ENCODE data around the gene MUTYH. TPM values are rescaled to one million over a fixed set of nuclear protein-coding genes. Genes with fewer than 3 reads are reported as not detected.
"Not testable (repeated sequence)": the region's sequence is repeated elsewhere in the genome, so short reads cannot be mapped to it uniquely, and the experiment has no call there.

MUTYH gene
- total RNA-seq, 4 donors from 2014 or later, result 28.7 to 78.2 (median 49.0) TPM

GRCh38 chr1:45299981-45300668, 40.1 kb downstream of the MUTYH start:
- Histone ChIP-seq H3K4me3 (no peak overlapping the region), H3K27ac (no peak overlapping the region), H3K36me3 (no peaks in the 10 kb centered on the region), H3K27me3 (no peaks in the 10 kb centered on the region), H3K4me1 (peaks cover 8 to 16% (median 10%) of the 10 kb centered on the region in 4 donors), H3K9me3 (no peaks in the 10 kb centered on the region)
- TF ChIP-seq POLR2AphosphoS5 (IDR thresholded peaks at IDR 0.05) (no peak), CTCF (IDR thresholded peaks at IDR 0.05) (peak; percentile 69 to 77 (median 73))
- intact Hi-C loops (cut with DNase I; ENCODE audit: low total_unique reads), result loop anchor here (1.0 to 5.0 kb wide), 2 partner anchors 286 to 523 kb away; partner anchors contain the start of gene RPS8
- DNase-seq, result peak; percentile 31
- 7% methylated on average over 3 to 4 of the region's 4 CpGs for WGBS, 2 donors (ENCODE audit: low coverage in 1 of 2)
- in situ Hi-C loops (cut with MboI; ENCODE audit: low pct_ligation_motif_present in 1 of 4, low pct_unique_long_range_greater_than_20kb in 1 of 4, low sequenced_read_pairs in 3 of 4), result loop anchor here (5.0 to 25.0 kb wide), 5 partner anchors 278 to 513 kb away; partner anchors contain the start of genes BEST4 (in 2 of the 4), RPS8 (in 2 of the 4), HECTD3 (in 1 of the 4) and PTCH2 (in 1 of the 4)

GRCh38 chr1:45299296-45299695, 40.9 kb downstream of the MUTYH start:
- TF ChIP-seq POLR2A (IDR thresholded peaks at IDR 0.05) (no peak), CTCF (IDR thresholded peaks at IDR 0.05) (no peak)
- 33% methylated on average over 1 of the region's 1 CpG; no CpG with 5 or more reads in 1 of the 2 donors for WGBS, 2 donors (ENCODE audit: low coverage in 1 of 2)
- intact Hi-C loops (cut with DNase I; ENCODE audit: low total_unique reads) (no loop called here), in situ Hi-C loops (cut with MboI; ENCODE audit: low pct_ligation_motif_present in 1 of 4, low pct_unique_long_range_greater_than_20kb in 1 of 4, low sequenced_read_pairs in 3 of 4) (loop anchor here in 2 of 4 donors (5.0 kb wide), 1 partner anchor 277 kb away; no protein-coding TSS in a partner anchor)
- no peak for DNase-seq
- H3K9me3 ChIP-seq, result no peaks in the 10 kb centered on the region
- H3K4me3 ChIP-seq, result no peak overlapping the region
- no peak overlapping the region for H3K27ac ChIP-seq
- H3K36me3 ChIP-seq, result no peaks in the 10 kb centered on the region
- H3K4me1 ChIP-seq, result peaks cover under 1 to 8% (median 2%) of the 10 kb centered on the region in 4 donors
- no peaks in the 10 kb centered on the region for H3K27me3 ChIP-seq

- TF ChIP-seq POLR2AphosphoS5 (IDR thresholded peaks at IDR 0.05), result no peak
- no peak for TF ChIP-seq EP300 (IDR thresholded peaks at IDR 0.05; ENCODE audit: low read depth)
- no peak for TF ChIP-seq POLR2A (IDR thresholded peaks at IDR 0.05)
- TF ChIP-seq CTCF (IDR thresholded peaks at IDR 0.05), result no peak
- 78 to 89% methylated on average over 1 to 8 of the region's 8 CpGs for WGBS, 2 donors (ENCODE audit: low coverage in 1 of 2)
- no peak for DNase-seq
Observed at GRCh38 chr1:45297666-45298356, 42.4 kb downstream of the MUTYH start.

GRCh38 chr1:45291716-45292115, 48.5 kb downstream of the MUTYH start:
- H3K4me1 ChIP-seq, result no peaks in the 10 kb centered on the region
- DNase-seq, result no peak
- no peaks in the 10 kb centered on the region for H3K36me3 ChIP-seq
- no peaks in the 10 kb centered on the region for H3K27me3 ChIP-seq
- H3K4me3 ChIP-seq, result no peak overlapping the region
- 60% methylated on average over 2 of the region's 2 CpGs; no CpG with 5 or more reads in 1 of the 2 donors for WGBS, 2 donors (ENCODE audit: low coverage in 1 of 2)
- H3K27ac ChIP-seq, result no peak overlapping the region
- in situ Hi-C loops (cut with MboI; ENCODE audit: low pct_ligation_motif_present in 1 of 4, low pct_unique_long_range_greater_than_20kb in 1 of 4, low sequenced_read_pairs in 3 of 4), result no loop called here
- H3K9me3 ChIP-seq, result no peaks in the 10 kb centered on the region
- intact Hi-C loops (cut with DNase I; ENCODE audit: low total_unique reads), result no loop called here
- TF ChIP-seq POLR2A (IDR thresholded peaks at IDR 0.05), result no peak
- no peak for TF ChIP-seq CTCF (IDR thresholded peaks at IDR 0.05)
- no peak for TF ChIP-seq POLR2AphosphoS5 (IDR thresholded peaks at IDR 0.05)
- no peak for TF ChIP-seq EP300 (IDR thresholded peaks at IDR 0.05; ENCODE audit: low read depth)

More at GRCh38 chr1:45297666-45298356, 42.4 kb downstream of the MUTYH start:
- Histone ChIP-seq H3K27me3 (no peaks in the 10 kb centered on the region), H3K4me3 (no peak overlapping the region), H3K4me1 (peaks cover 0 to 2% (median 0%) of the 10 kb centered on the region in 4 donors), H3K27ac (no peak overlapping the region), H3K9me3 (no peaks in the 10 kb centered on the region), H3K36me3 (no peaks in the 10 kb centered on the region)
- in situ Hi-C loops (cut with MboI; ENCODE audit: low pct_ligation_motif_present in 1 of 4, low pct_unique_long_range_greater_than_20kb in 1 of 4, low sequenced_read_pairs in 3 of 4) (loop anchor here in 2 of 4 donors (5.0 kb wide), 1 partner anchor 276 kb away; no protein-coding TSS in a partner anchor), intact Hi-C loops (cut with DNase I; ENCODE audit: low total_unique reads) (no loop called here)

GRCh38 chr1:45291002-45291401, 49.2 kb downstream of the MUTYH start:
- H3K27ac ChIP-seq; H3K36me3 ChIP-seq; H3K4me1 ChIP-seq; H3K9me3 ChIP-seq; H3K27me3 ChIP-seq; H3K4me3 ChIP-seq; DNase-seq; intact Hi-C loops (cut with DNase I; ENCODE audit: low total_unique reads); in situ Hi-C loops (cut with MboI; ENCODE audit: low pct_ligation_motif_present in 1 of 4, low pct_unique_long_range_greater_than_20kb in 1 of 4, low sequenced_read_pairs in 3 of 4): not testable (repeated sequence)
- WGBS, 2 donors (ENCODE audit: low coverage in 1 of 2), result 84 to 87% methylated on average over 4 to 6 of the region's 6 CpGs

GRCh38 chr1:45286521-45286920, 53.7 kb downstream of the MUTYH start:
- intact Hi-C loops (cut with DNase I; ENCODE audit: low total_unique reads), result not testable (repeated sequence)
- 50 to 75% methylated on average over 1 to 3 of the region's 3 CpGs for WGBS, 2 donors (ENCODE audit: low coverage in 1 of 2)

More at GRCh38 chr1:45286521-45286920, 53.7 kb downstream of the MUTYH start:
- in situ Hi-C loops (cut with MboI; ENCODE audit: low pct_ligation_motif_present in 1 of 4, low pct_unique_long_range_greater_than_20kb in 1 of 4, low sequenced_read_pairs in 3 of 4); H3K36me3 ChIP-seq; H3K27me3 ChIP-seq; DNase-seq; H3K4me3 ChIP-seq; H3K9me3 ChIP-seq; H3K4me1 ChIP-seq; H3K27ac ChIP-seq: not testable (repeated sequence)

All from transverse colon (tissue), 4 donors.